GM18870 (cell line): Measurements from ENCODE around the gene POLR1E.
"Not testable (repeated sequence)": the region's sequence is repeated elsewhere in the genome, so short reads cannot be mapped to it uniquely, and the experiment has no call there.

Experiments
- ATAC-seq: cut with Tn5 transposase; IDR thresholded peaks from one replicate; pipeline ENCODE4 v1.9.1; 2021; ENCODE audit warnings: moderate library complexity; ENCODE audit not compliant: unreplicated experiment

Gene POLR1E

DNA sequence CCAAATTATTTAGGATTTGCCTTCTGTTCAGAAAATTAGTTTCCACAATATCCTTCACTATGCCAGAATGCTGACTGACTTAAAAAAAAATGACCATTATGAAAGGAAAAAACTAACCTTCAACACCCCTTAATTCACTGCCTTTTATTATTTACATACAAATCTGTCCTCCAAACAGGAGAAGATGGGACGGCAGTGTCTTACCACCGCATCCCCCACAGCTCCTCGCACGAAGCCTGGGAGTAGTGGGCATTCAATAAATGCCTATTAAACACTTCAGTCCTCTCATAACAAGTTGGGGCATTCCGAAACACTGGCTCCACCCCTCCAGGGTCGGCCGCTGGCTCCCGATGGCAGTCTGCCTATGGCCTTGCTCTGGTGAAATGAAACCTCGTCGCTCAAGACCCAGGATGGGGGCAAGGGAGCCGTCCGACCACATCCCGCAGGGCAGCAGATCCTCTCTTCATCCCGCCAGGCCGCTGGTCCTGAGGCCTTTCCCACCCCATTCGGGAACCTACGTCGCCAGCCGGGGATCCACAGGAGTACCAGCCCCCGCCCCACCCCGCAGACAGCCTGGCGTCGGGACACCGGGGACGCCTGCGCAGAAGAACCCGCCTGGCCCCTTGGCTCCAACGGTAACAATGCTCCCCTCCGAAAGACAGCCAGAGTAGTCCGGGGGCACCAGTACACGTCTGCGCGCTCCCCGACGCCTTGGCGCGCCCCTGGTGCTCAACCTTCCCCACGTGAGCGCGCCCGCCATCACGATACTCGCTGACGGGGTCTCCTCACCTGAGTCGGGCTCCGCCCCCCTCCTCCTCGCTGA, 21.1 kb upstream of the POLR1E start:
- peak; percentile 20 for ATAC-seq

DNA sequence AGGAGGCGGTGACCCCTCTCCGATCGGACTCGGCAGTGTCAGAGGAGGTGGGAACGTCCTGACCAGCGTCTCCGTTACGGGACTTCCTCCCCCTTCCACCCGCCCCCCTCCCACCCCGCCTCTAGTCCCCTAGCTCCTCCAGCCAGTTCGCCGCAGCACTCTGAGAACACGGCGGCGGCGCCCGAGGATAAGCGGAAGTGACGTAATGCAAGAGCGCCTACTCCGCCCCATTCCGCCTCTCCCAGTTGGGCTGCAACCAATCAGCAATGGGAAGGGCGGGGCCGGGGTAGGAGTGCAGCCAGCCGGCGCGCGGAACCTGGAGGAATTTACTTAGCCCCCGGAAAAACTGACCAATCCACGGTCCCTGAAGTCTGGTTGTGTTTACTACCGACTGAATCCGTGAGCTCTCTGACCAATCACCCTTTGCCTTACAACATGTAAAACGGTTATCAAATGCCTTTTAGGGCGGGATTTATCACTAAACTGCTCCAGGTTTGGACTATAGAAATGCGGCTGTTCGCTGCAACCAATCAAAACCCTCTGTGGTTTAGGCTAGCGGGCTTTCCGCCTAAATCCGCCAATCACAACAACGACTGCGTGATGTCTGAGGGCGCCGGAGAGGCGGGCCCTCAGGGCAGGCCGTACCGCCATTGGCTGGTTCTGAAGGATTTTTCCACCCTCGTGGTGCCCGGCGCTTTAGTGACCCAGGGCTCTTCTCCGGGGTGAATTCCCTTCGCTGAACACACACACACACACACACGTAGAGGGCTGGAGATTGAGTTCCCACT, 20.3 kb upstream of the POLR1E start, which contains the start of gene ZBTB5:
Gene ZBTB5 (minus strand): TSS at position 202 of the 788 bp plus-strand sequence. CDS start 22,899 bp downstream, outside the sequence.
- ATAC-seq, result peak; percentile 86

DNA sequence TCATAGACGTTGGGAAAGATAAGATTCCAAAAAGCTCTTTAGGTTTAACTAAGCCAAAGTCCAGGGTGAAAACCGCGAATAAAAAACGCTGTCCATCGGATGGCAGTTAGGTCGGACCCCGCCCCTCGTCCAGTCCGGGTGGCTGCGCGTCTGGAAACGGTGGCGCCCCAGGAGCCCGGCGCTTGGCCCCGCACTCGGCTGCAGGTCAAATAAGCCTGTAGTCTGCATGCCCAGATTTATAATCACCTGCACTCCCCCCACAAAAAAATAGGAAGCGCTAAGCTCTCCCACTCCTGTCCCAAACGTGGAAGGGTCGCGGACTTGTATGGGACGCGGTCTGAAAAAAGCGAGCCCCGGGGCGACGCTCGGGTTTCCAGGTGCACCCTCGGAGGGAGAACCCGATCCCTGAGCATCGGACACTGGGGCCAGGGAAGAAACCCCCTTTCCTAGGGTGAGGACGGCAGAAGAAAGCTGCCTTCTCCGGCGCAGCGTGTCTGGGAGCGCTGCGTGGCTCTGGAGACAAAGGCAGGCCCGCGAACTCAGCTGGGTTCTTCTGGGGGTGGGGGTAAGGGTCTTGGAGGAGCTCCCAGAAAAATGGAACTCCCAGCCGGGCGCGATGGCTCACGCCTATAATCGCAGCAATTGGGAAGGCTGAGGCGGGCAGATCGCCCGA, 19.6 kb upstream of the POLR1E start:
- ATAC-seq, result no peak

DNA sequence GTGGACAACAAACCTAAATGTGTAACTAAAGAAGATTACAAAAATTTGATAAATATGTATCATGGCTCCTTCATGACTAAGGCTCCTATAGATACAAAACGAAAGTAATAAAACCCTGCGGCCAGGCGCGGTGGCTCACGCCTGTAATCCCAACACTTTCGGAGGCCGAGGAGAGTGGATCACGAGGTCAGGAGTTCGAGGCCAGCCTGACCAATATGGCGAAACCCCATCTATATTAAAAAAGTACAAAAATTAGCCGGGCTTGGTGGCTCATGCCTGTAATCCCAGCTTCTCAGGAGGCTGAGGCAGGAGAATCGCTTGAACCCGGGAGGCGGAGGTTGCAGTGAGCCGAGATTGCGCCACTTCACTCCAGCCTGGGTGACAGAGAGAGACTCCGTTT, 18.2 kb upstream of the POLR1E start:
- not testable (repeated sequence) for ATAC-seq

DNA sequence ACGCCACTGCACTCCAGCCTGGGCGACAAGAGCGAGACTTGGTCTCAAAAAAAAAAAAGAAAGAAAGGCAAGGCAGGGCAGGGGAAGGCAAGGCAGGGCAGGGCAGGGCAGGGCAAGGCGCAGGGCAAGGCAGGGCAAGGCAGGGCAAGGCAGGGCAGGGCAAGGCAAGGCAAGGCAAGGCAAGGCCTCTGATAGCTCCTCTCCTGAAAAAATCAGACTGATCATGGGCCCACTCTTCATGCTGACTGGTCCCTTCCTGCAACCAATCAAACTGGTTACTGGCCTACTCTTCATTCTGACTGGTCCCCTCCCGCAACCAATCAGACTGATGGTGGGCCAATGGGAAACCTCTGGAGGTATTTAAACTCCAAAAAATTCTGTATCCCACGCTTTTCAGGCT, 17.1 kb upstream of the POLR1E start:
- ATAC-seq, result no peak

DNA sequence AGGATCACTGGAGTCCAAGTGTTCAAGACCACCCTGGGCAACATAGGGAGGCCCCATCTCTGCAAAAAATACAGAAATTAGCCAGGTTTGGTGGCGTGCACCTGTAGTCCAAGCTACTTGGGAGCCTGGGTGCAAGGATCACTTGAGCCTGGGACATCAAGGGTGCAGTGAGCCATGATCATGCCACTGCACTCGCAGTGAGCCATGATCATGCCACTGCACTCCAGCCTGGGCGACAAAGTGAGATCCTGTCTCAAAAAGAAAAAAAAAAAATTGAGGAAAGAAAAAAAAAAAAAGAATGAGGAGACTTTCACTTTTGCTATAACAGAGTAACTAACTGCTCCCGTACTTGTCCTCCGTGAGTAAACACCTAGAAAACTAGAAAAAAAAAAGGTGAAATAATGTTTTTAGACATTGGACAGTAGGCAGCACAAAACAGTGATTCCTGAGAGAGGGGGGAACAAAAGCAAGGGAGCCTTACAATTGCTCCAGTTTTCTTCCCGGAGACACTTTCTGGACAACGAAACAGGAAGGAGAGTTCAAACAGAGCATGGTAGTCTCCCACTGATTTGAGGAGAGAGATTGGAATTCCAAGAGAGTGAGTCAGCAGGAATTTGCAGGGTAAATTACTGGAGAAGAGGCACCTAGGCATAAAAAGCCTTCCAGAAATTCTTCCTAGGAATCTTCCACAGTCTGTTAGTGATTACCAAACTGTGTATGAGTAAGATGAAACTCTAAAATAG, 13.6 kb upstream of the POLR1E start:
- ATAC-seq, result no peak

DNA sequence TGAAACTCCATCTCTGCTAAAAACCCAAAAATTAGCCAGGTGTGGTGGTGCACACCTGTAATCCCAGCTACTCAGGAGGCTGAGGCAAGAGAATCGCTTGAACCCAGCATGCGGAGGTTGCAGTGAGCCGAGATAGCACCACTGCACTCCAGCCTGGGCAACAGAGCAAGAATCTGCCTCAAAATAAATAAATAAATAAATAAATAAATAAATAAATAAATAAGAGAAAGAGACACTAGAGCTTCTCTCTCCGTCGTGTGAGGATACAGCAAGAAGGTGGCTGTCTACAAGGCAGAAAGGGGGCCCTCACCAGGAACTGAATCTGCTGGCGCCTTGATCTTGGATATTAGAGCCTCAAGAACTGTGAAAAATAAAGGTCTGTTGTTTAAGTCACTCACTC, 11.8 kb upstream of the POLR1E start:
- ATAC-seq, result not testable (repeated sequence)

DNA sequence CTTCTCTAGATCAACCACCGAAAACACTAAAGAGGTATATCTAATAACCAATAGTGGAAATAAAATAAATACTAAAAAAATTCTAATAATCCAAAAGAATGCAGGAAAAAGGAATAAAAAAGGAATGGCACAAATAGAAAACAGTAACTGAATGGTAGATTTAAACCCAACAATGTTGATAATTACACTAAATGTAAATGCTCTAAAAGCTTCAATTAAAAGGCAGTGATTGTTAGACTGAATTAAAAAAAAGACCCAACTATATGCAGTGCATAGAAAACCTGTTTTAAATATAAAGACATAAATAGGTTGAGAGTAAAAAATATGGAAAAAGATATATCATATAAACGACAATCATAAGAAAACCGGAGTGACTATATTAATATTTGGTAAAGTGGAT, 11.3 kb upstream of the POLR1E start:
- ATAC-seq, result no peak

DNA sequence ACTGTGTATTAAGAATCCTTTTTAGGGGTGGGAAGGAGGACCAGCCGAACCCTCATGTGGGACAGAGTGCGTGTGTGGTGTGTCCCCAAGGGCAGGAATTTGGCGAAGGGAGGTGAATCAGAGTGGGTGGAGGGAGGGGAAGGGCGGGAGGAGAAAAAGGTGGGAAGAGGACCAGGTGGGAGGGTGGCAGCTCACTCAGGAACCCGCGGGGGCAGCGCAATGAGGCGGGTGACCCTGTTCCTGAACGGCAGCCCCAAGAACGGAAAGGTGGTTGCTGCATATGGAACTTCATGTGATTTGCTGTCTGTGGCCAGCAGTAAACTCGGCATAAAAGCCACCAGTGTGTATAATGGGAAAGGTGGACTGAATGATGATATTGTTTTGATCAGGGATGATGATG, 8.8 kb upstream of the POLR1E start:
- no peak for ATAC-seq

DNA sequence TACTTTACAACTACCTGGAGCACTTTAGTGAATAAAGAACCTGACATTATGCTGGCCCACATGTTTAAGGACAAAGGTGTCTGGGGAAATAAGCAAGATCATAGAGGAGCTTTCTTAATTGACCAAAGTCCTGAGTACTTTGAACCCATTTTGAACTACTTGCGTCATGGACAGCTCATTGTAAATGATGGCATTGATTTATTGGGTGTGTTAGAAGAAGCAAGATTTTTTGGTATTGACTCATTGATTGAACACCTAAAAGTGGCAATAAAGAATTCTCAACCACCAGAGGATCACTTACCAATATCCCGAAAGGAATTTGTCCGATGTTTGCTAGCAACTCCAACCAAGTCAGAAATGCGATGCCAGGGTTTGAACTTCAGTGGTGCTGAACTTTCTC, 8.3 kb upstream of the POLR1E start:
- ATAC-seq, result not testable (repeated sequence)

DNA sequence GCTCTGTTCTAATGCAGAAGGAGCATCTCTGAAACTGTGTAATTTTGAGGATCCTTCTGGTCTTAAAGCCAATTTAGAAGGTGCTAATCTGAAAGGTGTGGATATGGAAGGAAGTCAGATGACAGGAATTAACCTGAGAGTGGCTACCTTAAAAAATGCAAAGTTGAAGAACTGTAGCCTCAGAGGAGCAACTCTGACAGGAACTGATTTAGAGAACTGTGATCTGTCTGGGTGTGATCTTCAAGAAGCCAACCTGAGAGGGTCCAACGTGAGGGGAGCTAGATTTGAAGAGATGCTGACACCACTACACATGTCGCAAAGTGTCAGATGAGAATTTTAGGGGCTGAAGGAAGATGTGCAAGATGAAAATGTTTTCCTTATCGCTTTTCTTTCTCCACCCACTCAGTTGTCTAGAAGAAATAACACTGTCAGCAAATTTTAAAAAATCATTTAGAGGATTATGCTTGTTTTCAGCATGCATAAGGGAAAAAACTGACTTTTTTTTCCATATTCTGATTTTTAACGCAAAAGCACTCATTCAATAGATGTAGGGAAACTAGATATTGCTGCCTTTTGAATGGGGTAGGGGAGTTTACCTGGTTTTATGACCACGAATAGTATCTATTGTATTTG, 7.6 kb upstream of the POLR1E start:
- not testable (repeated sequence) for ATAC-seq

DNA sequence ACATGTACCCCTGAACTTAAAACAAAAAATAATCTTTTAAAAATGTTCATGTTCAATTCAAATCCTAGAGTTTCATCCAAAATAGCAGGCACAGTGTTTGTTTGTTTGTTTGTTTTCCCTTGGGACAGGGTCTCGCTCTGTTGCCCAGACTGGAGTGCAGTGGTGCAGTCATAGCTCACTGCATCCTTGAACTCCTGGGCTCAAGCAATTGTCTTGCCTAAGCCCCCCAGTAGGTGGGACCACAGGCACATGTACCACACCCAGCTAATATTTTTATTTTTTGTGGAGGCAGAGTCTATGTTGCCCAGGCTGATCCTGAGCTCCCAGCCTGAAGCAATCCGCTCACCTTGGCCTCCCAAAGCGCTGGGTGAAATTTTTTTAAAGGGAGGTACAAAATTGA, 5.0 kb upstream of the POLR1E start:
- no peak for ATAC-seq

DNA sequence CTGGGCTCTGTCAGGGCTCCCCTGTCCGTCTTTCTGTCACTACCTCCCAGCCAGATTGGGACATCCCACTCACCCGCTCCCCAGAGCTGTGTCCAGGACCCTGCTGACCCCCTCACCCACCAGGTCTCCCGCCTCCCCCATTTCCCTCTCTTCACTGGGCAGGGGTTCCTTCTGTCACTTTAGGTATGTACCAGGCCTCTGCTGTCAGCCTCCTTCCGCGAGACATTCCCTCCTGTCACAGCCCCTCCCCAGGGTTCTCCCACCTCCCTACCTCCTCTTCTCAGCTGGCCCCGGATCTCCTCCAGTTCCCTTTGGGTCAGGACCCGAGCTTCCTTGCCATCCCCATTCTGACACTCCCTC, 488 bp downstream of the POLR1E start:
- no peak for ATAC-seq

DNA sequence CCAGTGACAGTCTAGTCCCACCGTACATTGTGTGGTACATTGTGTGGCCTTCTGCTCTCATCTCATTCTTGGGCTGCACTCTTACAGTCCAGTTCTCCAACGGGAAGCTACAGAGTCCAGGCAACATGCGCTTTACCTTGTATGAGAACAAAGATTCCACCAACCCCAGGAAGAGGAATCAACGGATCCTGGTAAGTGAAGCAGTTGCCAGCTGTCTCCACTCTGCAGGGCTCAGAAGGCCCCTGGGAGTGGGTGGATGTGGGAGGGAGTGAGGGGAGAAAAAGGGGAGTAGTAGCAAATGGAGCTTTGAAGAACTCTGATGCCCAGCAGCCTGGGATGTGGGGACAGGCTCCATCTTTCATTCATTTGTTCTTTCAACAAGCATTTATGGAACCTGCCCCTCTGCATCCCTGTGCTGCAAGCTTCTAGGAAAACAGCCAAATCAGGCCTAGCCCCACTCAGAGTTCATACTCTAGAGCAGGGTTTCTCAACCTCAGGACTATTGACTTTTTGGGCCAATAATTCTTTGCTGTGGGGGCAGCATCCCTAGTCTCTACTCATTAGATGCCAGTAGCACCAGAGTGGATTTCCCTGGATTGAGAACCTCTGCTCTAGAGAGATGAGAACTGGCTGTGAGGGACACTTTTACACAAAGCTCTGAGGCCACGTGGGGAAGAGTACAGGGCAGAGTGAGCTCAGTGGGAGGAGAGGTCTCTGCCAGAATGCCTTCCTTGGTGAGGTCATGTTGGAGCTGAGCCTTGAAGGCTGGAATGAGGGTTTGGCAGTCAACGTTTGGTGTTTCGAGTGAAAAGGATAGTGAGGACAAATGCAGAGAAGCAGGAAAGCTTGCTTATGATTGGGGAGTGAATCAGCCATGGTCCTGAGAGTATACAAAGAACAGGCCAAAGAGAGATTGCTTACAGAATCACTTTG, 1.1 kb downstream of the POLR1E start:
- ATAC-seq, result no peak

DNA sequence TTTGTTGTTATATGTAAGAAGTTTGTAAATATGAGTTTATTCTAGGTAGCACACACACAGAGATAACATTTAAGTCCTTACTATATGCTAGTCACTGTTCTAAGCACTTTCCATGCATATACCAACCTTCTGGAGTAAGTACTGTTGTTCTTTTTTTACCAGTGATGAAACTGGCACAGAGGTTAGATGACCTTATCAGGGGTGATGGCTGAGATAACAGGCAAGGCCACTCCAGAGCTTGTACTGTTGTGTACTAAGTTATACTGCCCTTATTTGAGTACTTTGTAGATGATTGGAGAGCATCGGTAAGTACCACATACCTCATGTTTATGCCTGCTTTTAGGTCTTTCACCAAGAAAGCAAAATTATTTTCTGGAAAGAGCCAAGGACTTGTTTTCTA, 6.2 kb downstream of the POLR1E start:
- ATAC-seq, result no peak

DNA sequence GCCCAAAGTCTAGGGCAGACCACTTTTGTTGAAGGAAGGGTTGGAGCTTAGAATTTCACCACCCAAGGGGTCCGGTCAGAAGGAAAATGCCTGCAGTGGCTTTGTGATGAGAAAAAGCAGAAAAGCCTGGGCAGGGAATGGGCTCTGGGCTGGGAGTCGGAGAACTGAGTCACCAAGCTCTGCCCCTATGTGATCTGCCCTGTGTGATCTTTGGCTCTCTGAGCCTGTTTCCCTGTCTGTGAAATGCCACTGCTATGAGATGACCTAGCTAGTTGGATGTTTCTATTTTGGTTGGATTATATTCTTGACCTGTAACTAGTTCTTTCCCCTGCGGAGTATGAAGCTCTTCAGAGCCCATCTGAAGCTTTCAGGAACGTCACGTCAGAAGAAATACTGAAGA, 9.8 kb downstream of the POLR1E start:
- ATAC-seq, result no peak

DNA sequence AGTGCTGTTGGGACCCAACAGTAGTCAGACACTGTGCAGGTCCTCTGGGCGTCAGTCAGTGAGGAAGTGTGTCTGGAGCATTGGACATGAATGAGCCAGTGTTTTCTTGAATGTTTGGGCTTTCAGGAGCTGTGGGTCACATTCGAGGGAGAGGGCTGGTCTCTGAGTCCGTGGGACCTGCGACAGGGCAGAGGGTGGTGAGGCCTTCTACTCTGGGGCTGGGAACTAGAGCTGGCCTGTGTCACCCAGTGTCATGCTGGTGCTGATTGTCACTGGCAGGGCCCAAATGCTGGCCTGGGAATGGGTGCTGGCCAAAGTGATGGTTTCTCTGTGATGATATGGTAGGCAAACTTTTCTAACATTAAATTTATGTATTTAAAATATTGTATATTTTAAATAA, 10.3 kb downstream of the POLR1E start:
- ATAC-seq, result no peak

DNA sequence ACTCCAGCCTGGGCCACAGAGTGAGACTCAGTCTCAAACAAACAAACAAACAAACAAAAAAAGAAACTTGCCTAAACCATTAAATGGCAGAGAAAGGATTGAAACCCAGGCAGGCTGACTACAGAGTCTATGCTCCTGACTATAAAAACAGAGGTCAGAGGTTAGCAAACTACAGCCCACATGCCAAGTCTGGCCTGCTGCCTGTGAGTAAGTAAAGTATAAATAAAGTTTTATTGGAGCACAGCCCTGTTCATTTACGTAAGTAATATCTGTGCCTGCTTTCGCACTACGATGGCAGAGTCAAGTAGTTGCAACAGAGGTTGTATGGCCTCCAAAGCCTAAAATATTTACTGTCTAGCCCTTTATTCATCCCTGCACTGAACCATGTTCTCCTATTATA, 11.6 kb downstream of the POLR1E start:
- ATAC-seq, result no peak

DNA sequence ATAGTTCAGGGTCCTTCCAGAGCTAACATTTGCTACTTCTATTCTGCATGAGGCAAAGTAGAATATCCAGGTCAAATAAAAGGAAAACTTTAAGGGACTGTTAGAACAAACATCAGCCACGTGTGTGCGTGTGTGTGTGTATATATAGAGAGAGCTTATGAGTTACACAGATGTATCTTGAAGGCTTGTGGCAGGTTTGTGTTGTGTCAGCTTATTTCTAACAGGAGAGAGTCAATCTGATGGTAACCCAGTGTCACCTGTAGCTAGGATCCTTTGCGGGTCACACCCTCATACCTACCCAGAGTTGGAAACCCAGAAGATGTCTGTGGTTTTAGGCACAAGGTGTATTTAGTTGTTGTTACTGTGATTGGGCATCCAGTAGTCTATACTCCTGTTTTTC, 12.7 kb downstream of the POLR1E start:
- no peak for ATAC-seq
